GM12878 (cell line): Measurements from ENCODE around the gene TTC23L. TPM values are rescaled to one million over a fixed set of nuclear protein-coding genes. Genes with fewer than 3 reads are reported as not detected.

Source experiments
- ATAC-seq: fragments of 200-7000 bp; cut with Tn5 transposase; 3 replicates; pipeline ENCODE4 v1.9.1; 2020; ENCODE audit warnings: mild to moderate bottlenecking, moderate library complexity
- BruUV-seq: library from RNA; stranded (reverse); fragments of 400-500 nt; replicated peaks from 2 replicates; lab custom pipeline; 2021; lab: Mats Ljungman, UMichigan
- CTCF ChIA-PET: fragments of 300-600 bp; sonication (Branson Sonifier 250); formaldehyde crosslinking; extraction: SDS; loops from one replicate; lab custom pipeline; 2021; ENCODE audit warnings: inconsistent platforms; lab: Yijun Ruan, JAX
- POLR2A ChIA-PET: fragments of 350-600 bp; formaldehyde crosslinking; extraction: SDS; loops from one replicate; lab custom pipeline; 2021; ENCODE audit warnings: inconsistent platforms; lab: Charles Lee
- RAD21 ChIA-PET: fragments of 300-600 bp; sonication (Branson Sonifier 250); formaldehyde crosslinking; loops from one replicate; lab custom pipeline; 2023; ENCODE audit warnings: antibody characterized with exemption; ENCODE audit not compliant: unreplicated experiment; lab: Charles Lee
- SMC1A ChIA-PET: fragments of 300-600 bp; sonication (Branson Sonifier 250); formaldehyde crosslinking; loops from one replicate; lab custom pipeline; 2023; ENCODE audit not compliant: unreplicated experiment, uncharacterized antibody; lab: Charles Lee
- DNase-seq: peaks from one replicate; pipeline ENCODE4 v3.0.0-alpha.2; 2011; ENCODE audit warnings: low read depth, low spot score
- FAIRE-seq: peaks from 3 replicates; lab custom pipeline; 2011; peaks lifted over from hg19 to GRCh38; lab: Jason Lieb, UNC
- H2AFZ ChIP-seq: 2 replicates; pipeline ENCODE4 v1.6.0; 2011; ENCODE audit warnings: low read depth, low read length, control low read depth; ENCODE audit not compliant: control insufficient read depth
- H3K27ac ChIP-seq: 2 replicates; pipeline ENCODE4 v1.5.1; 2011; ENCODE audit warnings: control low read depth; ENCODE audit not compliant: control insufficient read depth, insufficient read depth
- H3K27me3 ChIP-seq, 2 experiments: replicated peaks in 1 of 2; 2 replicates each; pipeline versions ENCODE4 v1.6.0 to v1.6.1; 2011; ENCODE audit warnings: low read length in 1 of 2; ENCODE audit not compliant: control insufficient read depth in 2 of 2, insufficient read depth in 2 of 2
- H3K36me3 ChIP-seq, 2 experiments: 2 replicates each; pipeline ENCODE4 v1.5.1; 2011; ENCODE audit warnings: low read length in 1 of 2; ENCODE audit not compliant: control insufficient read depth in 2 of 2, insufficient read depth in 2 of 2
- H3K4me1 ChIP-seq: 2 replicates; pipeline ENCODE4 v1.6.1; 2011; ENCODE audit warnings: mild to moderate bottlenecking, low read length, moderate library complexity, mixed read lengths; ENCODE audit not compliant: control insufficient read depth, insufficient read depth
- H3K4me2 ChIP-seq: 2 replicates; pipeline ENCODE4 v1.6.0; 2011; ENCODE audit warnings: control low read depth; ENCODE audit not compliant: control insufficient read depth, insufficient read depth
- H3K4me3 ChIP-seq: fragments of 200-600 bp; sonication (generic); 2 replicates; pipeline ENCODE4 v1.5.1; 2016
- H3K79me2 ChIP-seq: 2 replicates; pipeline ENCODE4 v1.6.0; 2011; ENCODE audit warnings: low read length; ENCODE audit not compliant: control insufficient read depth, insufficient read depth
- H3K9ac ChIP-seq: 2 replicates; pipeline ENCODE4 v1.8.0; 2011; ENCODE audit warnings: low read length, control low read depth, mixed read lengths; ENCODE audit not compliant: control insufficient read depth, insufficient read depth
- H3K9me3 ChIP-seq: replicated peaks from 3 replicates; pipeline ENCODE4 v1.5.1; 2011; ENCODE audit warnings: mild to moderate bottlenecking, low read length; ENCODE audit not compliant: control insufficient read depth, insufficient read depth
- H4K20me1 ChIP-seq: 2 replicates; pipeline ENCODE4 v1.6.0; 2011; ENCODE audit not compliant: control insufficient read depth, insufficient read depth
- BRCA1 ChIP-seq: IDR thresholded peaks from 2 replicates; pipeline ENCODE4 v1.6.1; 2011; ENCODE audit warnings: low read depth, low read length, improper control_type of control experiment
- CHD2 ChIP-seq: IDR thresholded peaks from 2 replicates; pipeline ENCODE4 v1.6.1; 2011; ENCODE audit warnings: low read depth, low read length, improper control_type of control experiment, borderline replicate concordance
- EZH2 ChIP-seq: IDR thresholded peaks from 2 replicates; pipeline ENCODE4 v1.6.1; 2012; ENCODE audit warnings: low read depth, mild to moderate bottlenecking, control low read depth, inconsistent platforms, low read length, borderline replicate concordance; ENCODE audit not compliant: control insufficient read depth
- IKZF1 ChIP-seq: fragments of 450-650 bp; conservative IDR thresholded peaks from 2 replicates; pipeline ENCODE4 v1.6.1; 2017; ENCODE audit warnings: antibody characterized with exemption, mild to moderate bottlenecking
- IRF4 ChIP-seq: IDR thresholded peaks from 2 replicates; pipeline ENCODE4 v1.6.1; 2011; ENCODE audit warnings: low read depth, low read length
- MEF2A ChIP-seq: IDR thresholded peaks from 2 replicates; pipeline ENCODE4 v1.6.1; 2011; ENCODE audit warnings: low read depth, mild to moderate bottlenecking, low read length, moderate library complexity; ENCODE audit not compliant: insufficient read depth
- MEF2B ChIP-seq: fragments of 450-650 bp; IDR thresholded peaks from 2 replicates; pipeline ENCODE4 v1.6.1; 2018; ENCODE audit warnings: mild to moderate bottlenecking, moderate library complexity; ENCODE audit not compliant: partially characterized antibody, poor library complexity, severe bottlenecking
- NFYA ChIP-seq: IDR thresholded peaks from 2 replicates; pipeline ENCODE4 v1.6.1; 2011; ENCODE audit warnings: low read depth, mild to moderate bottlenecking, low read length, improper control_type of control experiment, borderline replicate concordance
- POLR2AphosphoS2 ChIP-seq: IDR thresholded peaks from 2 replicates; pipeline ENCODE4 v1.6.1; 2011; ENCODE audit warnings: low read depth, mild to moderate bottlenecking, low read length, improper control_type of control experiment, moderate library complexity
- RBBP5 ChIP-seq: fragments of 200-600 bp; sonication (generic); conservative IDR thresholded peaks from 2 replicates; pipeline ENCODE4 v1.6.1; 2016
- SIX5 ChIP-seq: IDR thresholded peaks from 2 replicates; pipeline ENCODE4 v1.6.1; 2011; ENCODE audit warnings: mild to moderate bottlenecking, low read depth, low read length, moderate library complexity; ENCODE audit not compliant: severe bottlenecking
- SMARCA5 ChIP-seq: fragments of 450-650 bp; IDR thresholded peaks from 2 replicates; pipeline ENCODE4 v1.6.1; 2017; ENCODE audit warnings: mild to moderate bottlenecking
- SP1 ChIP-seq: IDR thresholded peaks from one replicate; pipeline ENCODE4 v1.6.1; 2011; ENCODE audit warnings: low read depth, low read length
- TAF1 ChIP-seq: IDR thresholded peaks from 2 replicates; pipeline ENCODE4 v1.6.1; 2011; ENCODE audit warnings: mild to moderate bottlenecking, low read depth, low read length, borderline replicate concordance
- TCF3 ChIP-seq: IDR thresholded peaks from 2 replicates; pipeline ENCODE4 v1.6.1; 2012; ENCODE audit warnings: low read depth, mild to moderate bottlenecking, low read length, borderline replicate concordance; ENCODE audit not compliant: insufficient read depth
- YBX1 ChIP-seq: fragments of 450-650 bp; IDR thresholded peaks from 2 replicates; pipeline ENCODE4 v1.6.1; 2016; ENCODE audit warnings: antibody characterized with exemption
- ZBTB33 ChIP-seq: fragments of 450-650 bp; IDR thresholded peaks from 2 replicates; pipeline ENCODE4 v1.6.1; 2017; ENCODE audit warnings: mild to moderate bottlenecking
- ZNF274 ChIP-seq: IDR thresholded peaks from one replicate; pipeline ENCODE4 v1.8.0; 2011; ENCODE audit not compliant: insufficient read length, insufficient read depth
- ZSCAN29 ChIP-seq: fragments of 450-650 bp; IDR thresholded peaks from 2 replicates; pipeline ENCODE4 v1.6.1; 2017; ENCODE audit warnings: mild to moderate bottlenecking, moderate library complexity
- WGBS: methylation state at CpG from one replicate; pipeline ENCODE4 v1.1.6; 2016; ENCODE audit warnings: low lambda C conversion rate; ENCODE audit not compliant: insufficient replicate concordance, insufficient coverage; ENCODE audit errors: missing lambda C conversion rate; 5-methylcytosine and 5-hydroxymethylcytosine counted together
- in situ Hi-C: fragments of 300-500 bp; cut with MboI; formaldehyde crosslinking; loops from 9 replicates; pipeline ENCODE4 v1.14.3; 2018; ENCODE audit warnings: mixed read lengths
- intact Hi-C: fragments of 100-400 bp; cut with micrococcal nuclease; formaldehyde crosslinking; loops from one replicate; pipeline ENCODE4 v1.14.2; 2022; ENCODE audit not compliant: unreplicated experiment
- polyA plus RNA-seq, 11 experiments: library from polyadenylated mRNA; depleted of rRNA in 4 of 11; unstranded in 6 of 11; stranded (reverse) in 5 of 11; fragments of >200 nt; fragmentation: Nextera tagmentation in 4 of 11; fragmentation: Illumina TruSeq in 1 of 11; extraction: Ambion mirVana in 4 of 11; extraction: Trizol in 1 of 11; gene quantifications; 1 replicate in 1 of 11; 2 replicates in 10 of 11; pipeline versions ENCODE4 v1.2.1 to v1.2.3, GENCODE V29; 2011 to 2016; ENCODE audit warnings: inconsistent platforms in 2 of 11, missing spikeins in 2 of 11, low read depth in 1 of 11
- total RNA-seq, 4 experiments: library from RNA; depleted of rRNA in 3 of 4; stranded (reverse); fragments of >200 nt in 3 of 4; fragmentation: Illumina TruSeq in 1 of 4; extraction: Trizol in 1 of 4; gene quantifications; 2 replicates each; pipeline versions ENCODE4 v1.2.1 to v1.2.3, GENCODE V29; 2013 to 2021

TTC23L gene
- total and polyA plus RNA-seq, 10 of the 15 experiments (the other 5 are each of a cell fraction or from before 2014, with no cell fraction given): 0.09 to 0.34 TPM; not detected in 8

- ATAC-seq: no peak
- Histone ChIP-seq H3K9ac (no peak overlapping the region), H3K4me2 (no peak overlapping the region), H3K27ac (no peak overlapping the region)
- no peak for TF ChIP-seq MEF2B
- TF ChIP-seq IRF4: no peak
- TF ChIP-seq TCF3: no peak
- TF ChIP-seq SMARCA5: no peak
- TF ChIP-seq POLR2AphosphoS2: no peak
- no peak for TF ChIP-seq SP1
- TF ChIP-seq ZSCAN29: no peak
- no peak for TF ChIP-seq IKZF1
- TF ChIP-seq SIX5: no peak
- no peak for TF ChIP-seq RBBP5
- no peak for TF ChIP-seq BRCA1
- no peak for TF ChIP-seq ZNF274
- TF ChIP-seq TAF1: no peak
- TF ChIP-seq MEF2A: no peak
- TF ChIP-seq EZH2: no peak
- no peak for TF ChIP-seq CHD2
- TF ChIP-seq ZBTB33: no peak
- no peak for TF ChIP-seq NFYA
- no peak for TF ChIP-seq YBX1
- TF ChIP-seq, all 136 proteins: peak for 0
- in situ Hi-C loops: no loop called here
- Histone ChIP-seq H2AFZ (no peak overlapping the region), H3K4me3 (no peak overlapping the region), H3K36me3 (no peaks in the 10 kb centered on the region), H3K4me1 (no peaks in the 10 kb centered on the region), H4K20me1 (no peaks in the 10 kb centered on the region), H3K79me2 (no peaks in the 10 kb centered on the region), H3K27me3 (peaks cover 0 to 2% of the 10 kb centered on the region in 2 experiments; a peak in 1 of 4 replicates), H3K9me3 (no peaks in the 10 kb centered on the region)
- POLR2A ChIA-PET: no interaction called here
- RAD21 ChIA-PET: no interaction called here
- DNase-seq: no peak
- 30% methylated on average over 5 of the region's 5 CpGs for WGBS
- SMC1A ChIA-PET: interaction anchor here (0.7 to 1.4 kb wide), 2 partner anchors 9 to 123 kb away, joined by 3 read pairs; no protein-coding TSS in a partner anchor
- intact Hi-C loops: no loop called here
- no peak for FAIRE-seq
- CTCF ChIA-PET: no interaction called here
- BruUV-seq: no TSS peak
Observed at GRCh38 chr5:34804913-34805312, 34.1 kb upstream of the TTC23L start.
